DLD1 (cell line): ENCODE data around the gene SPATS2L.
"Not testable (repeated sequence)": the region's sequence is repeated elsewhere in the genome, so short reads cannot be mapped to it uniquely, and the experiment has no call there.

Source experiments
- in situ Hi-C: cut with HindIII; loops from 2 replicates; pipeline ENCODE4 v1.10.0; 2017; ENCODE audit warnings: low sequenced_read_pairs

The SPATS2L gene

GRCh38 chr2:200319548-200320337 lies 13.2 kb downstream of the SPATS2L start:
- in situ Hi-C loops, result no loop called here

DNA sequence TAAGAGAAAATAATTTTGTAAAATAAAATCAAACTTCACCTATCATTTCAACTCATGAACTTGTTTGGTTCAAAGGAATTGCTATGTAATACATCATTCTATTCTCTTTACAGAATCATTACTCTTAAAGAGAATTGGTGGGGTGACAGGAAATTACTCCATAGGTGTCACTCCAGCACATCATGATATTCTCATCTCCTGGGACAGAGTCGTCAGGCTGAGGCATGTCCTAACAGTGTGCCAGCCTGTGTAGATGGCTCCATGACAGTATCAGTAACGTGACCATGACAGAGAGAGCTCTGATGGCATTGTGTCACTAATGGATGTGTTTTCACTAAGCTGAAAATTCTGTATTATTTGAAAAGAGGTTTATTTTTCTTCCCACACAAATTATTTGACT lies 13.9 kb downstream of the SPATS2L start:
- in situ Hi-C loops, result no loop called here

- in situ Hi-C loops, result no loop called here
These were observed 14.5 kb downstream of the SPATS2L start for GRCh38 chr2:200320991-200321390.

- in situ Hi-C loops, result no loop called here
These were observed 15.5 kb downstream of the SPATS2L start for GRCh38 chr2:200321780-200322534.

DNA sequence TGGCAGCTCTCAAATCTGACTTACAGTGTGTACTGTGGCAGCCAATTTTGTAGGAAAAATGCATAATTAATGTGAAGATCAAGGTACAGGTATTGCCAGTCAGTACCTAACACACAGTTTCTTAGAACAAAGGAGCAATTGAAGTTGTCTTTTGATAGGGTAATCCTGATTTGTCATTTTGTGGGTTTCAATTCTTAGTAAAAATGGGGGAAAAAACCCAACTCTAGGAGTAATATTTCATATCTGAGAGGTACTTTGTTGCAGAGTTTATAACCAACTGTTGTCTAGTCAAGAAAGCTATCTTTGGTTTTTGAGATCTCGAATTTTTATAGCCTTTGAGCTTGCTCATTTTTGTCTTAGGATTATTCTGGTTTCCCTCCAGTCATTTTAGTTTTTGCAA lies 16.1 kb downstream of the SPATS2L start:
- in situ Hi-C loops, result no loop called here

DNA sequence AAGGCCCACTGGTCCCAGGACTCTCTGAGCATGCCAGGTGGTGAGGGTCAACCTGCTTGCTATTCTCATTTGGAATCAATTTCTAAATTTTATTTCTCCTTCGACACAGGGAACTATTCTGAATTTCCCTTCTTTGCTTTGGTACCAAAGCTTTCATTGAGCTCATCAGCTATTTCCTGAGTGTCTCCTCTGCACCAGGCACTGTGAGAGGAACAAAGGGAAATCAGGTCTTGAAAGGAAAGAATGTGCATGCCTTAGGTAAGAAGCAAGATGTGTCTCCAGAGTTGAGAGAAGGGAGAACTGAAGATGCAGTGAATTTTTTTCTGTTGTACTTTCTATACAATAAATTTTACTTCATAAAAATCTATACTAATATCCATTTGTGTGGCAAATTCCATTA lies 17.9 kb downstream of the SPATS2L start:
- in situ Hi-C loops, result no loop called here

DNA sequence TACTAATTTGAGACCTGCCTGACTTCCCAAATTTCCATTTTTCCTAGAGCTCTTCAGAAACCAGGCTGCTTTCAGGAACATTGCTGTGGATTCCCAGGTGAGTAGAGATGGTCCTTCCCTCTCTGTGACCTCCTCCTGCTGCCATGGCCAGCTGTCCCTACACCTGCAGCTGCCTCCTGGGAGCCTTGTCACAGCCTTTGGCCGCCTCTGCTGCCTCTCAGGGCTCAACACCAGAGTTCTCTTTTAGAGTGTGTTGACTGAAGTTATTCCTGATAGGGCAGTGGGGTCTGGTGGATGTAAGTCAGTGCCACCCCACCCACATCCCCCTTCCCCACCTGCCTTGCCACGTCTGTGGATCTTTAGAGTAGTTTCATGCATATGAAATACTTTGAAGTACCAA lies 22.9 kb downstream of the SPATS2L start:
- in situ Hi-C loops, result no loop called here

- in situ Hi-C loops, result no loop called here
These were observed 23.3 kb downstream of the SPATS2L start for GRCh38 chr2:200329798-200330197.

GRCh38 chr2:200330351-200331060 lies 24.0 kb downstream of the SPATS2L start:
- in situ Hi-C loops, result no loop called here

- in situ Hi-C loops, result no loop called here
These were observed 24.5 kb downstream of the SPATS2L start for GRCh38 chr2:200331061-200331400.

DNA sequence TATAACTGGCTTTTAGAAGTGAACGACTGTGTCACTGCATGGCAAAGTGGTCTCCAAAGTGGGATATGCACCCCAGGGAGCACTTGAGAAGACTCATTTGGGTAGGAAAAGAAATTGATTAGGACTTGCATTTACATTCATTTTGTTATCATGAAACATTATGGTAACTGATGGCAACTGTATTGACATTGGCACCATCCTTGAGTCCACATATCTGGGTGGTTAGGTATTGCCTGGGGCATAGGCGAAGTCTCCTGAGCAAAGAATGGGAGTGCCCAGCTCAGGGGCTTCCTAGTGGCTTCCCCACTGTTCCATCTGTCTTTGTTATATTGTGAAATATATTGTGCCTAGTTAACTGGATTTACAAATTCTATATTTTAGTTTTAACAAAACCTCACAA lies 29.2 kb downstream of the SPATS2L start:
- in situ Hi-C loops, result no loop called here

DNA sequence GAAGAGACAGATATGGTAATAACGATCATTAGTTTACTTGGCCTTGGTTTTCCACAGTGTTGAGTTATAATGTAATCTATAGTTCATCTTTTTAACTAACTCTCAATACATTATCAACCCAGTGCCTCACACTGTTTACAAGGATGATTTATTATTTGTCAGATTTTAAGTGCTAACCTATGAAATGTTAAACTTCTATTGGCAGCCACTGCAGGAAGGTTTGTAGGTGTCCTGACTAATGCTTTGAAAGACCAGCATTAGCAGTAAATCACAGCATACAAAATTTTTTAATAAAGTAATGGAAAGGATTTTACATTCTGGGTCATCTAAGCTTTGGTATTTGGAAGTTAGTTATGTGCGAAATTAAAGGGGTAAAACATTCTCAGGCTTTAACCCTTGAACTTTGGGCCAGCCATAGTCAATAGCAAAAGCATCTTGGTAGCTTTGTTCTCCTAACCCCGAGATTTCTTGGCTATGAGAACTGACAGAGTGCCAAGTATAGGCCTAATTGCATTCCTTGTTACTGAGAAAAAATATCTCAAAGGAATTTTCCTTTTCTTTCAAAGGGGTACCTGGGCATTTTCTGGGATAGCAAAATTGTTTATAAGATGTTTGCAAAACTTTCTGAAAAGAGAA lies 30.6 kb downstream of the SPATS2L start:
- in situ Hi-C loops, result no loop called here

GRCh38 chr2:200337621-200338020 lies 31.1 kb downstream of the SPATS2L start:
- in situ Hi-C loops, result no loop called here

GRCh38 chr2:200338692-200339091 lies 32.2 kb downstream of the SPATS2L start:
- in situ Hi-C loops, result no loop called here

DNA sequence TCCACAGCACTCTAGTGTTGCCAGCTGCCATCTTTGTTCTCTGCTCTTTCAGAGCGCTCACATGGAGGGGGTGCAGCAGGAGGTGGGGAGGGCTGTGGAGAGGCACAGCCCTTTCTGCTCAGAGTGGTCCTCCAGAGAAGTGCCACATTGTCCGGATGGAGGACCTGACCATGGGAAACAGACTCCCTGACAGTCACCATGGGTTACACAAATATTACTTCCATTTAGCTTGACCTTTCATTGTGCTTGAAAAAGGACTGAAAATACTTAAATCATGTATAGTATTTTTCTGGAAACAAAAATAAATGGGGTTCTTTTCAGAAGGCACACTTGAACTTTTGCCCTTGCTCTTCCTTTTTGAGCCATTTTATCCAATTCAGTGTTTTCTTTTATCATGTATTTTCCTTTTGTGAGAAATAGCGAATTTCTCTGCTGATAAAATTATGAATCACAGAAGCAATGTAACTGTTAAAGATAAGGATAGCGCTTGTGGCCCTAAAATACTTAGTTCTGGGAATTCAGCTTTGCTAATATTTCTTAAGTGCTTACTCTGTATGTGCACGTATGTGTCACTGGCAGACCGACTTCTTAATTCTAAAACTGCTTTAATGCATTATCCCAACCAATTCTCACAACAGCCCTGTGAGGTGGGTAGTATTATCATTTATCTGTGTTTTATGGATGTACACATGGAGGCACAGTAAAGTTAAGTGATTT lies 34.2 kb downstream of the SPATS2L start:
- in situ Hi-C loops, result no loop called here

DNA sequence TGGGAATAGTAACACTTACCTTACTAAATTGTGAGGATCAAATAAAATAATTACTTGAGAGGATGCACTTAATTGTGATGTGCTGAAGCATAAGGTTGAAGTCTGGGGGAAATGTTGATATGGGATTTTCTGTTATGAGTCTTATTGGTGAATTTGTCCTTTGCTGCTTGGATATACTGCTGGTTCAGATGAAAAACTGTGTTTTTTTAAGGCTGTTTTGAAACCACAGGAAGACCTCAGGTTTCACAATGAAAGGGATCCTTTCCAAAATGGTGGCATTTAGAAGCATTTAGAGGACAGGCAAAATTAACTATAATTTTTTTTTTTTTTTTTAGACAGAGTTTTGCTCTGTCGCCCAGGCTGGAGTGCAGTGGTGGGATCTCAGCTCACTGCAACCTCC lies 34.9 kb downstream of the SPATS2L start:
- in situ Hi-C loops, result no loop called here

DNA sequence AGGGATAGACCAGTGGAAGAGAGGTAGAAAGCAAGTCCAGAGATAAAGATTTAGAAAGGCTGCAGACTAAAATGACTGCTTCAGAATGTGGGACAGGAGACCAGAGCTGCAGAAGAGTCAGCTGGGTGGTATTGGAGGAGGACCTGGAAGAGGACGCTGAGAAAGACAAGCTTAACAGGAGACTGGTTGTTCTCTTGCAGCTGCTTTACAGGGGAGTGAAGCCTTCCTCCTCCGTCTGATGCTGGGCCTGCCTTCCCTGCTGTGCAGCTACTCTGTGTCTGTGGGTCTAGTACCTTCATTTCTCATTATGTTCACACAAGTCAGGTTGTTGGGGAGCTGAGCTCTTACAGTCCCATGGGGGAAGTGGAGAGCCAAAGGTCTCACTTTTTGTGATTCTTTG lies 35.7 kb downstream of the SPATS2L start:
- in situ Hi-C loops, result no loop called here

GRCh38 chr2:200342654-200343053 lies 36.2 kb downstream of the SPATS2L start:
- in situ Hi-C loops, result no loop called here

GRCh38 chr2:200344202-200344601 lies 37.7 kb downstream of the SPATS2L start:
- in situ Hi-C loops, result not testable (repeated sequence)

DNA sequence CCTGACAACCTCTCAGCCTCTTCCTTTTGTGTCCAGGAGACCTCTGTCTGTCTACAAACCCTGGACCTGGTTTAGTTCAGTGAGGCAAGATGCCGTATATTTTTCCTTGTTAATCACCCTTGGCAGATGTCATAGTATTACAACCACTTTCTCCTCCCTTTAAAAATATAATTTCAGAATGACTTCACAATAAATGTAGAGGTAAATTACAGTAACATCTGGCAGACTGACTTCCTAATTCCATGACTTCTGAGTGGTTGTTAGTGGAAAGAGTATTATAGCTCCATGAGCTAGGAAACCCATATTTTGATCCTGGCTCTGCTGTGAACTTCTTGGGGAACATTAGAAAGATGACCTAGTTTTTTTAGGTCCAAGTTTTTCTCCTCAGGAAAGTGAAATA lies 39.5 kb downstream of the SPATS2L start:
- in situ Hi-C loops, result no loop called here

DNA sequence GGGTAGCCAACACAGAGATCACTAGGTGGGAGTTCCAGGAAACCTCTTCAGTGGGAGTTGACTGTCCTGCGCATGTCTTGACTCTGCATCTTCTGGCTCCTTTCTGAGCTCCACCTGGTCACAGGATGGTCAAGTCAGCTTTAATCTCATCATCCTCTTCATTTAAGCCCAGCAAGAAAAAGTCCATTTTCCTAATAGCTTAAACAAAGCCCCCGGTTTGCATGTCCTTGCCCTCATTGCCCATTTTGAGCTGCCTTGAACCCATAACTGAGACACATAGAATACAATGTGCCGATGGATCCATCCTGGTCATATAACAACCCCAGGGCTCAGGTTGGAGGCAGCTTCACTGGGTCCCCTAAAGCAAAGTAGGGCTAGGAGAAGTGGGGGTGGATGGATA lies 40.8 kb downstream of the SPATS2L start:
- in situ Hi-C loops, result no loop called here
